Muscle layer of duodenum (tissue), 2 donors: ENCODE measurements around the gene CCIN.

ENCODE experiments used
- H3K27ac ChIP-seq: one replicate; pipeline ENCODE4 v1.7.0; 2013; ENCODE audit warnings: mild to moderate bottlenecking, low read length
- H3K27me3 ChIP-seq: one replicate; pipeline ENCODE4 v1.7.0; 2013; ENCODE audit warnings: low read depth, mild to moderate bottlenecking, control low read depth, low read length
- H3K36me3 ChIP-seq, 2 donors: one replicate each; pipeline ENCODE4 v1.7.0; 2013; ENCODE audit warnings: low read length in 2 of 2, control low read depth in 1 of 2, mild to moderate bottlenecking in 1 of 2; ENCODE audit not compliant: insufficient read depth in 2 of 2, control insufficient read depth in 1 of 2
- H3K4me1 ChIP-seq, 2 donors: one replicate each; pipeline ENCODE4 v1.7.0; 2013; ENCODE audit warnings: low read length in 2 of 2, mild to moderate bottlenecking in 2 of 2, control low read depth in 1 of 2, moderate library complexity in 1 of 2; ENCODE audit not compliant: insufficient read depth in 2 of 2, control insufficient read depth in 1 of 2
- H3K4me3 ChIP-seq, 2 donors: one replicate each; pipeline ENCODE4 v1.7.0; 2013; ENCODE audit warnings: low read length in 2 of 2, low read depth in 1 of 2, mild to moderate bottlenecking in 1 of 2
- H3K9me3 ChIP-seq, 2 donors: one replicate each; pipeline ENCODE4 v1.7.0; 2013; ENCODE audit warnings: low read length in 2 of 2, control low read depth in 1 of 2, mild to moderate bottlenecking in 1 of 2; ENCODE audit not compliant: control insufficient read depth in 1 of 2
- donor health status: healthy.

Gene CCIN

GRCh38 chr9:36141761-36142160, 27.4 kb upstream of the CCIN start:
- H3K4me1 ChIP-seq: peaks cover 40 to 77% of the 10 kb centered on the region in 2 donors
- no peaks in the 10 kb centered on the region for H3K27me3 ChIP-seq
- no peaks in the 10 kb centered on the region for H3K9me3 ChIP-seq
- H3K36me3 ChIP-seq: no peaks in the 10 kb centered on the region
- peak overlapping the region in 1 of 2 donors; percentile 48 for H3K4me3 ChIP-seq
- peak overlapping the region; percentile 87 for H3K27ac ChIP-seq

GRCh38 chr9:36142510-36143244, 26.5 kb upstream of the CCIN start:
- Histone ChIP-seq H3K27ac (peak overlapping the region; percentile 87), H3K27me3 (no peaks in the 10 kb centered on the region), H3K9me3 (no peaks in the 10 kb centered on the region), H3K4me1 (peaks cover 42 to 85% of the 10 kb centered on the region in 2 donors), H3K36me3 (no peaks in the 10 kb centered on the region), H3K4me3 (peak overlapping the region; percentile 48 to 52)

GRCh38 chr9:36143245-36143641, 25.9 kb upstream of the CCIN start:
- H3K27ac ChIP-seq: peak overlapping the region; percentile 87
- H3K9me3 ChIP-seq: no peaks in the 10 kb centered on the region
- H3K4me1 ChIP-seq: peaks cover 46 to 85% of the 10 kb centered on the region in 2 donors
- H3K4me3 ChIP-seq: peak overlapping the region; percentile 48 to 52
- no peaks in the 10 kb centered on the region for H3K36me3 ChIP-seq
- no peaks in the 10 kb centered on the region for H3K27me3 ChIP-seq

DNA sequence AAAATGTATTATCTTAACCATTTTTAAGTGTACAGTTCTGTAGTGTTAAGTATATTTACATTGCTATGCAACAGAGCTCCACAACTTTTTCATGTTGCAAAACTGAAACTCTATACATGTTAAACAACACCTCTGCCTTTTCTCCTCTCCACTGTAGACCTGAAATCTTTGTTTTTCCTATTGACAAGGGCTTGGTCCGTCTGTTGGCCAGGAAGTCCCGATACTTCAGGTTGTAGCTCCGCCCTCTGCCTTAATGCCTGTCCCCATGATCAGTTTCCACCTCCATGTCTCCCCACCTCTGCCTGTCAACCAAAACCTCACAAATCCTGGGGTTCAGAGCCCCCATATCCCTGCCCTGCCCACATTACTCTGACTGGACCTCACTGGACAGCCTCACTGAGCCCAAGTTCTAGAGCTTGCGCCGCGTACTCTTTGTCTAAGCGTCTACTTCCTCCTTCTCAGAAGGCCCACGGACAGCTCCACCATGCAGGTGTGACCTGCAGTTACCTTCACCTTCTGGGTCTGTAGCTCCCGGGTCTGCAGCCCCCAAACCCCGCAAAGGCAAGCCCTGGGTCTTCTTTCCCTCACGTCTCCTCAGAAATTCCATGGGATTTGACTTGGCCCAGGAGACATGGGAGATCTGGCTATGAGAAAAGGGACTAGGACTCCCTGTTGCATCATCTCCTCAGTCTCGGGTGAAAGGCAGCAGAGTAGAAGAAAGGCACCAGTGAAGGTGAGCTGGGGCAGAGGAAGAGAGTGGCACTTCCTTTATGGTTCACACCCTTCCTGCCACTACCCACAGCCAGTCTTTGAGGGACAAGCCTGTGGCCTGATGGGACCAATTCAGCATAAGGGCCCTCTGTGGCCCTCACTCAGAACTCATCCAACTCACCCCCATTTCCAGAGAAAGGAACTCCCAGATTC, 24.6 kb upstream of the CCIN start:
- Histone ChIP-seq H3K36me3 (peaks cover 0 to 5% of the 10 kb centered on the region in 2 donors), H3K4me3 (peak overlapping the region in 1 of 2 donors; percentile 1), H3K4me1 (peaks cover 54 to 85% of the 10 kb centered on the region in 2 donors), H3K9me3 (no peaks in the 10 kb centered on the region), H3K27me3 (no peaks in the 10 kb centered on the region), H3K27ac (peak overlapping the region; percentile 6)

DNA sequence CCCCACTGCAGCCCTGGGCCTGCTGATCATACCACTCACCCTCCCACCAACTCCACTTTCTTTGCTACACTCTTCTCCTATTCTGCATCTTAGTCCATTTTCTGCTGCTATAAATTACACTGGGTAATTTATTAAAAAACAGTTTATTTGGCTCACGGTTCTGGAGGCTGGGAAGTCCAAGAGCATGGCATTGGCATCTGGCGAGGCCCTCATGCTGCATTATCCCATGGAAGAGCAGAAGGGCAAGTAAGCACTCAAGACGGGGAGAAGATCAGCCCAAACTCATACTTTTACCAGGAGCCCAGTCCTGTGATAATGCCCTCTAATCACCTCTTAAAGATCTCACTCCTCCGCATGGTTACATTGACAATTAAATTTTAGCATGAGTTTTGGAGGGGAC, 23.2 kb upstream of the CCIN start:
- H3K36me3 ChIP-seq: peaks cover 0 to 5% of the 10 kb centered on the region in 2 donors
- H3K4me1 ChIP-seq: peaks cover 45 to 82% of the 10 kb centered on the region in 2 donors
- no peaks in the 10 kb centered on the region for H3K9me3 ChIP-seq
- H3K27me3 ChIP-seq: no peaks in the 10 kb centered on the region
- no peak overlapping the region for H3K4me3 ChIP-seq
- H3K27ac ChIP-seq: no peak overlapping the region

DNA sequence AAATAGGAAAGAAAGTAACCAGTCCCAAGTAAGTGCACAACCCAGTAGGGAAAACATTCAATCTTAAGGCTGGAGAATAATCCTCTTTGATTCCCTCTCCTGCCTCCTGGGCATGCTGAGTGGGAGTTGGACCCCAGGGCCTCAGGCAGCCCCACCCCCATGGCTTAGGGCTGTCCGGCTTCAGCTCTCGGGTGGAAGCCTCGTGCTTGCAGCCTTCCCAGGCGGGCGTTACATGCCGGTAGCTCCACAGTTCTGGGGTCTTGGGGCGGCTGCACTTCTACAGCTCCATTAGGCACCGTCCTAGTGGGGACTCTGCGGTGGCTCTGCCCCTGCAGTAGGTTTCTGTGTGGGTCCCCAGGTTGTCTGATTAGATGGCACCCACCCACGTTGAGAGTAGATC, 22.5 kb upstream of the CCIN start:
- H3K9me3 ChIP-seq: no peaks in the 10 kb centered on the region
- no peak overlapping the region for H3K4me3 ChIP-seq
- no peaks in the 10 kb centered on the region for H3K27me3 ChIP-seq
- peaks cover 0 to 10% of the 10 kb centered on the region in 2 donors for H3K36me3 ChIP-seq
- peaks cover 38 to 78% of the 10 kb centered on the region in 2 donors for H3K4me1 ChIP-seq
- no peak overlapping the region for H3K27ac ChIP-seq

- Histone ChIP-seq H3K27me3 (no peaks in the 10 kb centered on the region), H3K4me1 (peaks cover 39 to 74% of the 10 kb centered on the region in 2 donors), H3K36me3 (peaks cover 0 to 15% of the 10 kb centered on the region in 2 donors), H3K4me3 (no peak overlapping the region), H3K9me3 (no peaks in the 10 kb centered on the region), H3K27ac (no peak overlapping the region)
These were observed 21.6 kb upstream of the CCIN start for GRCh38 chr9:36147441-36148175.

- peaks cover 33 to 75% of the 10 kb centered on the region in 2 donors for H3K4me1 ChIP-seq
- peaks cover 0 to 15% of the 10 kb centered on the region in 2 donors for H3K36me3 ChIP-seq
- H3K27me3 ChIP-seq: no peaks in the 10 kb centered on the region
- H3K4me3 ChIP-seq: peak overlapping the region; percentile 22 to 46
- H3K9me3 ChIP-seq: no peaks in the 10 kb centered on the region
- peak overlapping the region; percentile 59 for H3K27ac ChIP-seq
These were observed 20.7 kb upstream of the CCIN start for GRCh38 chr9:36148311-36149051.

DNA sequence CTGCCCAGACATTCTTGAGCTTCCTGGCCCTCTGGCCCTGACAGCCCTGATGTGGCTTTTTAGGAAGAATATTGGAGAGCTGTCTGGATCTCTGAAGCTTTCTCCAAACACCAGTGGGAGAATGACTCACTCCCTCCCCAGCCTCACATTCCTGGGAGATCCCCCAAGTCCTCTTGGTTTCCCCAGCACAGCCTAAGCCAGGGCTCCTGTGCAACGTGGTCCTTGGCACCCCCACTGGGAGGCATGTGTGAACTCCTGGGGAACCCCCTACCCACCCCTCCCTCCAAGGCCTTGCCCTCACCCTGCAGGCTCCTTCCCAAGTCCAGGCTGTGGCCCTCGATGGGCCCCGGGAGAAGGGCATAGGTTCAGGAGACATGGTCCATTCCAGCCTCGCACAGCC, 20.0 kb upstream of the CCIN start:
- peaks cover 31 to 71% of the 10 kb centered on the region in 2 donors for H3K4me1 ChIP-seq
- peak overlapping the region; percentile 59 for H3K27ac ChIP-seq
- H3K4me3 ChIP-seq: peak overlapping the region; percentile 22 to 33
- peaks cover 0 to 15% of the 10 kb centered on the region in 2 donors for H3K36me3 ChIP-seq
- H3K9me3 ChIP-seq: no peaks in the 10 kb centered on the region
- no peaks in the 10 kb centered on the region for H3K27me3 ChIP-seq

GRCh38 chr9:36150574-36151315, 18.4 kb upstream of the CCIN start:
- Histone ChIP-seq H3K4me3 (no peak overlapping the region), H3K9me3 (no peaks in the 10 kb centered on the region), H3K27ac (peak overlapping the region; percentile 47), H3K4me1 (peaks cover 28 to 76% of the 10 kb centered on the region in 2 donors), H3K27me3 (no peaks in the 10 kb centered on the region), H3K36me3 (peaks cover 0 to 15% of the 10 kb centered on the region in 2 donors)
